ENCODE data around the gene IFIT1. TPM values are rescaled to one million over a fixed set of nuclear protein-coding genes. Genes with fewer than 3 reads are reported as not detected.
A peak's percentile ranks its signal among the peaks of the same experiment; 100 is the strongest.
"Not testable (repeated sequence)": the region's sequence is repeated elsewhere in the genome, so short reads cannot be mapped to it uniquely, and the experiment has no call there.

The IFIT1 gene
- total RNA-seq, 1 experiment from 2014 or later = 70.9 TPM

GRCh38 chr10:89363729-89364442 is 28.5 kb upstream of the IFIT1 start:
- DNase-seq (ENCODE audit: low read depth) = no peak

DNA sequence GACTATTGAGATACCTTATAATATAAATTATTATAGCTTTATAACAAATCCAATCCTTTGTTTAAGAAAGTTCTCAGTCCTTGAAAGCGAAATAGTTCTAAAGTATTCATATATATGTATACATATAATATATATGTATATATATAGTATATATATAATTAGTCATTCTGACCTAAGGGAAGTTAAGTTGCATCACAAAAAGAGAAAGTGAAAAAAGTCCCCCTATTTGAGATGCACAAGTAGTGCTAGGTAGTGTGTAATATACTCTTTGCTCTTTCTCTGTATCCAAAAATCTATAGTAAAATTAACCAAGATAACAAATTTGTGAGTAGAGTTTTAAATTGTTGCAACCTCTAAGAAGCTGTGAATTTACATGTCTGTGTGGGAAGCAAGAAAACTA is 27.9 kb upstream of the IFIT1 start:
- DNase-seq (ENCODE audit: low read depth) = no peak

GRCh38 chr10:89367529-89367928 is 24.9 kb upstream of the IFIT1 start:
- DNase-seq (ENCODE audit: low read depth) = no peak

GRCh38 chr10:89368129-89368528 is 24.3 kb upstream of the IFIT1 start:
- no peak for DNase-seq (ENCODE audit: low read depth)

GRCh38 chr10:89369156-89370105 is 23.0 kb upstream of the IFIT1 start:
- DNase-seq (ENCODE audit: low read depth) = peak; percentile 61

- no peak for DNase-seq (ENCODE audit: low read depth)
Measured at GRCh38 chr10:89371079-89371478, 21.3 kb upstream of the IFIT1 start.

GRCh38 chr10:89371987-89372386 is 20.4 kb upstream of the IFIT1 start:
- DNase-seq (ENCODE audit: low read depth) = no peak

DNA sequence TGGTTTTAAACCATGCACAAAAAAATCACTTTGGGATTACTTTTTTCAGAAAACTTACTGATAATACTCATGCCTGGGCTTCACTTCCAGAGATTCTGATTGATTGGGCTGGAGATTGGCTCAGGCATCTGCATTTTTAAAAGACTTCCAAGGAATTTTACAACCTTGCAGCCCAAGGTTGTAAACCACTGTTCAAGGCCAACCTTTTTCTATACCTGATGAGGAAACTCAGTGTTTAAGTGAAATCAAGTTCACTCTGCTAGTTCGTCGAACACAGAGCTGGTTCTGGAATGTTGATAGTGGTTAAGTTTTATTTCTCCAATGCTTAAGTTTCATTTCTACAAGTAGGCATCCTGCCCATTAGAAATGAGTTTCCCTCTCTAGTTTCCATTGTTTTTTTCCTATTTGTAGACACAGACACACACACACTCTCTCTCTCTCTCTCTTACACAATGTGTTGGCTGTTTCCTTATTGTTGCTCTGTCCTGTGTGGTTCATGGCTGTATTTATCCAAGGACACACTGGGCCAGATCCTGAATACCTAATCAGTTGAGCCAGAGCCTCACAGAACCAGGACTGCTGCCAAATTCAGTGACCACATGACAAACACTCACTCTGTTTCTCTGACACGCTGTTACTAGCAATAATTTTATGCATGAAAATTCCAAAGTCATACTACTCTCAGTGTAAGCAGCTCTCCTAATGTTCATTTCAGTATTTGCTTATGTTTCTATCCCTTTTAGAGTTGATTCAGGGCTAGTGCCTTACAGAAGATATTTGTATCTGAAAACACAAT is 18.3 kb upstream of the IFIT1 start:
- DNase-seq (ENCODE audit: low read depth) = peak; percentile 91

GRCh38 chr10:89374713-89375141 is 17.7 kb upstream of the IFIT1 start:
- DNase-seq (ENCODE audit: low read depth) = no peak

DNA sequence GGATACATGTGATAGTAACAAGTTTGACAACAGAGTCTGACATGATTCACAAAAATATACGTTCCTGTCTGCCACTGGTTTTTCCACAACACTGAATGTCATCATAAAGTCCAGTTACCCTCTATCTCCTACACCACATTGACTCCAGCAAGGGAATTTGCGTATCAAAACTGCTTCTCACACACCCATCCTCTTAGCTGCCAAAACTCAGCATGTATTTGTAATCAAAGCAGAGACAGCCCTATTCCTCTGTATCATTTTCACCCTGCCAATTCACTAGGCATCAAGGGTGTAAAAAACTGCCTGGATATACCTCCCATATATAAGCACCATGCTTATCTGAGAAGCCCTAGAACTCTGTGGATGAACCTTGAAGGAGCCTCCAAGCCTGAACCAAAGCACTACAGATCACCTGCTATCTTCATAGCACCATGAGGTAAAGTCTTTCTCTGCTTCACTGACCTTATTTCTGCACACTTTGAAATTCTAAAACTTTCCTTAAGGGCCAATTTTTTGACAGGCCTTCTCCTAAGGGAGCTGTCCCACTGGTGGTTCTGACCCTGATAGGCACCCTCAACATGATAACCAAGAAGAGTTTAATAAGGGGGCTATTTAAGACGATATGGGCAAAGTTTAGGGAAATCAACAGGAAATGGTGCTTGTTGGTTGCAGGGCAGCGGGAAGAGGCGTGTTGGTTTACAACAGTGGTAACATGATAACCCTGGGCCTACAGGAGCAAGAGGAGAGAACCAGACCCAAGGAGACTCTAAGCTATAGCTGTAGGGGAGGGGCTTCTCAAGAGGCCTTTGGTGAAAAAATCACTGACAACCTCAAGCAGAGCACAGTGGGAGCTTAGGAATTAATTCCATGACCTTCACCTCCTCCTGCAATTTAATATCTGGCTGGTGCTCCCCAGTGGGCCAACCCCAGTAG is 14.5 kb upstream of the IFIT1 start, which contains the start of gene IFIT1B:
Gene IFIT1B, plus strand, starts transcription at position 352 of the 933 bp plus-strand sequence. Its CDS starts 80 bp downstream, at position 432.
- no peak for DNase-seq (ENCODE audit: low read depth)

DNA sequence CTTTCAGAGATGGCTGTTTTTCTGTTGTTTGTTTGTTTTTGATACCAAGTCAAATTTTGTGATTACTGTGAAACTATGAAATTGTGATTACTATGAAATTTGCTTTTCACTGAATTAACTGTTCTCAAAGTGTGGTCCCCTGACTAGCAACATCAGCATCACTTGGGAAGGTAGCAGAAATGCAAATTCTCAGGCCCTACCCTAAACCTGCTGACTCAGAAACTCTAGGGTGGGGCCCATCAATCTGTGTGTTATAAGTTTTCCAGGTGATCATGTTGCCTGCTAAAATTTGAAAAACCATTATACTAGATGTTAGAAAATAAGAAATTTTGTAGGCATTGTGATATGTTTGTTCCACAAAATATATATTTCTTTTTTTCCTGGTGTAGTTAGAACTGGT is 13.3 kb upstream of the IFIT1 start:
- DNase-seq (ENCODE audit: low read depth) = no peak

DNA sequence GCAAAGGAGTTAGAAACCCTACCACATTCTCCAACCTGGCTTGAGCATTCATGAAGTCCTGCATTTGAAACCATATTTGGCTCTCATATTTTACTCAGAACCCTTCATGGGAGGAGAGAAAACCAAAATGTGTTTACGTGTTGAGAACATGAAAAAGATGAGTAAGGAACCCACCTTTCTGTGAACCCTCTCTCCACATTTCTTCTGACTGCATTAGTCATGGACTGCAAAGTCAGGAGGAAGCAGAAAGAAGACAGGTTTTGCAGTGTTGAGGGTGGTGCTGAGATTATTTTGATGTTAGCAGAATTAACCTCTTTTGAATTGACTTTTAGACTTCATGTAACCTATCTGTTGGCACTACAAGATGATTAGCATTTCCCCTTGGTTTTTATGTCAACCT is 9.7 kb upstream of the IFIT1 start:
- DNase-seq (ENCODE audit: low read depth) = no peak

- DNase-seq (ENCODE audit: low read depth) = no peak
Measured at GRCh38 chr10:89384474-89385340, 7.7 kb upstream of the IFIT1 start.

- no peak for DNase-seq (ENCODE audit: low read depth)
Measured at GRCh38 chr10:89388806-89389205, 3.6 kb upstream of the IFIT1 start.

- DNase-seq (ENCODE audit: low read depth) = peak; percentile 41
Measured at GRCh38 chr10:89389254-89389653, 3.2 kb upstream of the IFIT1 start.

- DNase-seq (ENCODE audit: low read depth) = peak; percentile 18
Measured at GRCh38 chr10:89390476-89391225, 1.8 kb upstream of the IFIT1 start.

DNA sequence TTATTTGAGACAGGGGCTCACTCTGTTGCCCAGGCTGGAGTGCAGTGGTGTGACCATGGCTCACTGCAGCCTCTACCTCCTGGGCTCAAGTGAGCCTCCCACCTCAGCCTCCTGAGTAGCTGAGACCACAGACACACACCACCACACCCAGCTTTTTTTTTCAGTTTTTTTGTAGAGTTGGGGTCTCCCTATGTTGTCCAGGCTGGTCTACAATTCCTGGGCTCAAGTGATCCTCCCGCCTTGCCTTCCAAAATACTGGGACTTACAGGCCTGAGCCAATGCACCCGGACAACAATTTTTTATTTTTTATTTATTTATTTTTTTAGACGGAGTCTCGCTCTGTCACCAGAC is 1.2 kb upstream of the IFIT1 start:
- DNase-seq (ENCODE audit: low read depth) = not testable (repeated sequence)

DNA sequence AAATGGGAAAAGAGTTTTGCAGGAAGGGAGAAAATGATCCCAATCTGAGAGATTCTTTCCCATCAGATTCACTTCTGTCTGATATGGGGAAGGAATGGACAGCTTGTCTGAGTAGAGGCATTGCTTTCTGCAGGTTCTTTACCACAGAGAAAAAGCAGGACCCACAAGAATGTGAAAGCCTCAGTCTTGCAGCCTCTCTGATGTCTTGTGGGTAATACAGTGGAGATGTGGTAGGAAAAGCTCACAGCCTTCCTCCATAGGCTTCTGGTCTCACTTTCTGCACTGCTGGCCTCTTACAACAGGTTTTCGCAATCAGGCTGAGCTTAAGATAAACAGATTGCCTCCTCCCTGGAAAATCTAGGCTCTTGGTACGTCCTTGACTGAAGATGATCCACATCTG is 551 bp downstream of the IFIT1 start:
- peak; percentile 72 for DNase-seq (ENCODE audit: low read depth)

DNA sequence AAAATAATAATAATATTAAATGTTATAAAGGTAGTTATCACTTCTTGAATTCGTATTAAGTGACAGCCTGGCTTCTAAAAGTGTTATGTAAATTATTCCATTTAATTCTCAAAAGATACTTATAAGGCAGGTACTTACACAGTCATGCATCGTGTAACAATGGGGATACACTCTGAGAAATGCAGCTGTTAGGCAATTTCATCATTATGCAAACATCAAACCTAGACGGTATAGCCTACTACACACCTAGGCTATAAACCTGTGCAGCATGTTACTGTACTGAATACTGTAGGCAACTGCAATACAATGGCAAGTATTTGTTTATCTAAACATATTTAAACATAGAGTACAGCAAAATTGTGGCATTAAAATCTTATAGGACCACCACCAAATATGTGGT is 1.5 kb downstream of the IFIT1 start:
- DNase-seq (ENCODE audit: low read depth) = no peak
